WTC11 (cell line): ENCODE data around the gene HNRNPC. TPM values are rescaled to one million over a fixed set of nuclear protein-coding genes. Genes with fewer than 3 reads are reported as not detected.

Experiments used
- ATAC-seq: fragments of 200-7000 bp; cut with Tn5 transposase; 2 replicates; pipeline ENCODE4 v1.10.0; 2021; ENCODE audit warnings: mild to moderate bottlenecking, moderate library complexity
- CTCF ChIA-PET: fragments of 300-600 bp; sonication (Branson Sonifier 250); formaldehyde crosslinking; loops from one replicate; lab custom pipeline; 2021; ENCODE audit warnings: antibody characterized with exemption; lab: Charles Lee
- POLR2A ChIA-PET: fragments of 350-600 bp; sonication (Branson Sonifier 250); formaldehyde crosslinking; loops from one replicate; lab custom pipeline; 2021; ENCODE audit warnings: antibody characterized with exemption; lab: Charles Lee
- DNase-seq: peaks from one replicate; pipeline ENCODE4 v3.0.0; 2021; ENCODE audit warnings: low spot score
- H3K27ac Mint-ChIP-seq: 2 replicates; pipeline ENCODE4 v1.8.0; 2021; ENCODE audit warnings: mixed read lengths
- H3K27me3 Mint-ChIP-seq: 2 replicates; pipeline ENCODE4 v1.8.0; 2021; ENCODE audit warnings: low read depth, mild to moderate bottlenecking, moderate library complexity, mixed read lengths
- H3K36me3 Mint-ChIP-seq: 2 replicates; pipeline ENCODE4 v1.8.0; 2021; ENCODE audit warnings: mixed read lengths
- H3K4me1 Mint-ChIP-seq: 2 replicates; pipeline ENCODE4 v1.8.0; 2022; ENCODE audit warnings: mixed read lengths
- H3K4me3 Mint-ChIP-seq: 2 replicates; pipeline ENCODE4 v1.8.0; 2021; ENCODE audit warnings: mild to moderate bottlenecking, moderate library complexity, mixed read lengths
- H3K9me3 Mint-ChIP-seq: 2 replicates; pipeline ENCODE4 v1.8.0; 2021; ENCODE audit warnings: mixed read lengths
- ATF1 ChIP-seq: sonication (generic); formaldehyde crosslinking; IDR thresholded peaks from 2 replicates; pipeline ENCODE4 v1.8.1; 2023; ENCODE audit warnings: mild to moderate bottlenecking, moderate library complexity, missing genetic modification reagents
- ATF2 ChIP-seq: sonication (generic); formaldehyde crosslinking; IDR thresholded peaks from 2 replicates; pipeline ENCODE4 v1.8.1; 2022; ENCODE audit warnings: low read depth, missing genetic modification reagents, borderline replicate concordance
- CTCF ChIP-seq: fragments of 200-600 bp; IDR thresholded peaks from 2 replicates; pipeline ENCODE4 v1.8.0; 2022; ENCODE audit warnings: antibody characterized with exemption
- ELF4 ChIP-seq: sonication (generic); formaldehyde crosslinking; IDR thresholded peaks from 2 replicates; pipeline ENCODE4 v1.8.1; 2022; ENCODE audit warnings: low read depth, mild to moderate bottlenecking, moderate library complexity, missing genetic modification reagents
- ESRRA ChIP-seq: sonication (generic); formaldehyde crosslinking; IDR thresholded peaks from 2 replicates; pipeline ENCODE4 v1.8.1; 2022; ENCODE audit warnings: mild to moderate bottlenecking, missing genetic modification reagents, borderline replicate concordance
- FOXJ3 ChIP-seq: sonication (generic); formaldehyde crosslinking; IDR thresholded peaks from 2 replicates; pipeline ENCODE4 v1.9.0; 2021; ENCODE audit warnings: missing genetic modification reagents, mild to moderate bottlenecking, borderline replicate concordance
- FOXP4 ChIP-seq: sonication (generic); formaldehyde crosslinking; IDR thresholded peaks from 2 replicates; pipeline ENCODE4 v1.8.0; 2022; ENCODE audit warnings: mild to moderate bottlenecking, missing genetic modification reagents
- HMGA2 ChIP-seq: fragments of 250-450 bp; sonication (Bioruptor Pico); IDR thresholded peaks from 2 replicates; pipeline ENCODE4 v1.4.0; 2021; ENCODE audit warnings: mild to moderate bottlenecking, moderate library complexity
- NFE2L1 ChIP-seq: sonication (generic); formaldehyde crosslinking; IDR thresholded peaks from 2 replicates; pipeline ENCODE4 v1.8.1; 2023; ENCODE audit warnings: missing genetic modification reagents
- NR1H2 ChIP-seq: sonication (generic); formaldehyde crosslinking; IDR thresholded peaks from 2 replicates; pipeline ENCODE4 v1.9.0; 2021; ENCODE audit warnings: mild to moderate bottlenecking, moderate library complexity, missing genetic modification reagents
- SMAD3 ChIP-seq: sonication (generic); formaldehyde crosslinking; IDR thresholded peaks from 2 replicates; pipeline ENCODE4 v1.8.0; 2022; ENCODE audit warnings: missing genetic modification reagents, mild to moderate bottlenecking, borderline replicate concordance
- TEAD4 ChIP-seq: sonication (generic); formaldehyde crosslinking; IDR thresholded peaks from 2 replicates; pipeline ENCODE4 v1.8.0; 2022; ENCODE audit warnings: mild to moderate bottlenecking, missing genetic modification reagents
- ZBTB21 ChIP-seq: sonication (generic); formaldehyde crosslinking; IDR thresholded peaks from 2 replicates; pipeline ENCODE4 v1.8.1; 2023; ENCODE audit warnings: mild to moderate bottlenecking, missing genetic modification reagents, borderline replicate concordance
- ZNF219 ChIP-seq: sonication (generic); formaldehyde crosslinking; IDR thresholded peaks from 2 replicates; pipeline ENCODE4 v1.8.0; 2023; ENCODE audit warnings: missing genetic modification reagents, mild to moderate bottlenecking, borderline replicate concordance
- ZNF232 ChIP-seq: sonication (generic); formaldehyde crosslinking; IDR thresholded peaks from 2 replicates; pipeline ENCODE4 v1.8.0; 2022; ENCODE audit warnings: mild to moderate bottlenecking, missing genetic modification reagents
- ZNF263 ChIP-seq: sonication (generic); formaldehyde crosslinking; IDR thresholded peaks from 2 replicates; pipeline ENCODE4 v1.8.1; 2022; ENCODE audit warnings: low read depth, mild to moderate bottlenecking, moderate library complexity, missing genetic modification reagents
- ZNF396 ChIP-seq: fragments of 250-450 bp; sonication (Bioruptor Pico); IDR thresholded peaks from 2 replicates; pipeline ENCODE4 v1.8.0; 2021; ENCODE audit warnings: mild to moderate bottlenecking, moderate library complexity, borderline replicate concordance
- ZNF423 ChIP-seq: fragments of 250-450 bp; sonication (Bioruptor Pico); IDR thresholded peaks from 2 replicates; pipeline ENCODE4 v2.1.2; 2022; ENCODE audit warnings: mild to moderate bottlenecking, moderate library complexity
- ZNF425 ChIP-seq: fragments of 250-450 bp; sonication (Bioruptor Pico); conservative IDR thresholded peaks from 2 replicates; pipeline ENCODE4 v1.9.0; 2021; ENCODE audit warnings: mild to moderate bottlenecking
- ZNF671 ChIP-seq: fragments of 250-450 bp; sonication (Bioruptor Pico); IDR thresholded peaks from 2 replicates; pipeline ENCODE4 v1.8.0; 2021; ENCODE audit warnings: mild to moderate bottlenecking
- total RNA-seq: library from RNA; stranded (reverse); gene quantifications from 3 replicates; pipeline ENCODE4 v1.2.3, GENCODE V29; 2021
- TF ChIP-seq, protein P1 (sequence below): sonication (generic); formaldehyde crosslinking; IDR thresholded peaks from 2 replicates; pipeline ENCODE4 v1.8.0; 2022; ENCODE audit warnings: mild to moderate bottlenecking, missing genetic modification reagents

HNRNPC gene
- total RNA-seq, 1 experiment from 2014 or later, result 982 TPM

DNA sequence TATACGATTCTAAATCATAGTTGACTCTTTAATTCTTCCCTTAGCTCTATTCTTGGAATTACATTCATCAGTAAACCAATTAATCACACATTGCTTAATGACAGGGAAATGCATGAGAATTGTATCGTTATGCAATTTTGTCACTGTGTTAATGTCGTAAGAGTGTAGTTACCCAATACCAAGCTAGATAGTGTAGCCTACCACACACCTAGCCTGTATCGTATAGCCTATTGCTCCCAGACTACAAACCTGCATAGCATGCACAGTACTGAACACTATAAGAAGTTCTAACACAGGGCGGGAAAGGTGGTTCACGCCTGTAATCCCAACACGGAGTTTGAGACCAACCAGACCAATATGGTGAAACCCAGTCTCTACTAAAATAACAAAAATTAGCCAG lies 24.7 kb downstream of the HNRNPC start (continued):
- TF ChIP-seq, protein P1, sequence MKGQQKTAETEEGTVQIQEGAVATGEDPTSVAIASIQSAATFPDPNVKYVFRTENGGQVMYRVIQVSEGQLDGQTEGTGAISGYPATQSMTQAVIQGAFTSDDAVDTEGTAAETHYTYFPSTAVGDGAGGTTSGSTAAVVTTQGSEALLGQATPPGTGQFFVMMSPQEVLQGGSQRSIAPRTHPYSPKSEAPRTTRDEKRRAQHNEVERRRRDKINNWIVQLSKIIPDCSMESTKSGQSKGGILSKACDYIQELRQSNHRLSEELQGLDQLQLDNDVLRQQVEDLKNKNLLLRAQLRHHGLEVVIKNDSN (CRISPR knock-in tag), result no peak
- TF ChIP-seq FOXP4 (no peak), SMAD3 (CRISPR knock-in tag) (no peak), HMGA2 (no peak), ZNF396 (CRISPR knock-in tag) (no peak)

DNA sequence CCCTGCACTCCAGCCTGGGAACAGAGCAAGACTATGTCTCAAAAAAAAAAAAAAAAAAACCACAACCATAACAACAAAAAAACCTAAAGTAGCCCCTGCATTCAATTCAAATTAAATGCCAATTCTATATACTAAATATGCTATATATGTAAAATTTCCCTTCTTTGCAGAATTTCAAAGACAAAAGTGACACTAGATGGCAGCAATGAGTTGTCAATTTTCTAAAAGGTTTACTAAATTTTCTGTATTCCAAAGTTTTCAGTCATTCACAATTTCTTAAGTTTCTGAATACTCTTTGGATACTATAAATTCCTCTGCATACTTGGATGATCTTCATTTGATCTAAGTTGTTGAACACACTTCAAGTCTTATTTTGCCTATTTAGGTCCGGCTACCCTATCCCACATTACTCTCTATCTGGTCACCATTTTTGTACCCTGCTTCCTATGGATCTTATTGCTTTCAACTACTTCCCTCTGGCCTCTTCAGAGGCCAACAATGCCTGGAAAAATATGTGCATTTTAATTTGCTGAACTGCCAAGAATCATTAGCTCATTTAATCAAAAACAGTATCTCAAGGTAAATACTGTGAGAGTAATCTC lies 27.9 kb downstream of the HNRNPC start:
- Mint-ChIP-seq H3K36me3 (peaks cover 61% of the 10 kb centered on the region), H3K27ac (peak overlapping the region; percentile 81), H3K4me1 (peaks cover 70% of the 10 kb centered on the region), H3K9me3 (no peaks in the 10 kb centered on the region), H3K27me3 (no peaks in the 10 kb centered on the region), H3K4me3 (no peak overlapping the region)
- ATAC-seq (no peak), DNase-seq (no peak)
- CTCF ChIA-PET, result interaction anchor here (0.7 kb wide), 2 partner anchors 64 to 118 kb away, joined by 3 to 8 read pairs; no protein-coding TSS in a partner anchor
- TF ChIP-seq NR1H2 (CRISPR knock-in tag) (no peak), NFE2L1 (CRISPR knock-in tag) (no peak), TEAD4 (CRISPR knock-in tag) (no peak), CTCF (peak; percentile 26; the same call in 1 of the 2 replicates)
- POLR2A ChIA-PET, result no interaction called here

DNA sequence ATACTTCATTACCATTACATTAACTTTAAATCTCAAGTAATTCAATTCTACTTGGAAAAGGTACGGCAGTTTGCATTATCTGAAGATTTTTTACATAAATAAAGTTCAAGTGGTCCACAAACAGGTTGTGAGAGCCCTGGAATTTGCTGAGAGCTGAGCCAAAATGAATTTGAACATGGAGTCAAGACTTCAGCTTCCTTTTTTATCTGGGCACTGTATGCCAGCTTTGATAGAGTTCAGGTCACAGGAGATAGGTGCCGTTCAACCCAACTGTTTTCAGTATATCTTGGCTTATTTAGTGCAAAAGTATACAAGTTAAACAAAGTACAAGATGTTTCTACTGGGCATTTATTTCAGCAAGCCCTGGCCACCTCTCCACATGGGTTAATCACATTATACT lies 28.8 kb downstream of the HNRNPC start:
- Mint-ChIP-seq H3K27ac (peak overlapping the region; percentile 51; the same call in 1 of the 2 replicates), H3K9me3 (no peaks in the 10 kb centered on the region), H3K4me3 (no peak overlapping the region), H3K4me1 (peaks cover 70% of the 10 kb centered on the region), H3K27me3 (no peaks in the 10 kb centered on the region), H3K36me3 (peaks cover 59% of the 10 kb centered on the region)
- ATAC-seq, result no peak
- no peak for DNase-seq
- POLR2A ChIA-PET, result no interaction called here
- CTCF ChIA-PET, result interaction anchor here (0.7 kb wide), 3 partner anchors 20 to 119 kb away, joined by 3 to 8 read pairs (median 3); no protein-coding TSS in a partner anchor
- TF ChIP-seq NFE2L1 (CRISPR knock-in tag), result no peak
- no peak for TF ChIP-seq ZBTB21 (CRISPR knock-in tag)
- TF ChIP-seq ATF2, result no peak
- TF ChIP-seq ESRRA, result no peak
- no peak for TF ChIP-seq CTCF
- TF ChIP-seq ZNF423, result no peak
- TF ChIP-seq FOXJ3 (CRISPR knock-in tag), result no peak
- no peak for TF ChIP-seq ZNF263 (CRISPR knock-in tag)
- no peak for TF ChIP-seq ZNF232
- no peak for TF ChIP-seq ZNF671 (CRISPR knock-in tag)
- TF ChIP-seq, protein P1 (CRISPR knock-in tag), result no peak
- TF ChIP-seq ZNF219, result no peak
- TF ChIP-seq ZNF425 (CRISPR knock-in tag), result no peak
- no peak for TF ChIP-seq ELF4 (CRISPR knock-in tag)
- TF ChIP-seq ATF1 (CRISPR knock-in tag), result no peak
